HG03439 (cell line): ENCODE results near the gene ATP8B4.
"Not testable (repeated sequence)": the region's sequence is repeated elsewhere in the genome, so short reads cannot be mapped to it uniquely, and the experiment has no call there.

Source experiments
- ATAC-seq: cut with Tn5 transposase; IDR thresholded peaks from one replicate; pipeline ENCODE4 v1.9.1; 2021; ENCODE audit warnings: mild to moderate bottlenecking, moderate library complexity; ENCODE audit not compliant: unreplicated experiment

The ATP8B4 gene

DNA sequence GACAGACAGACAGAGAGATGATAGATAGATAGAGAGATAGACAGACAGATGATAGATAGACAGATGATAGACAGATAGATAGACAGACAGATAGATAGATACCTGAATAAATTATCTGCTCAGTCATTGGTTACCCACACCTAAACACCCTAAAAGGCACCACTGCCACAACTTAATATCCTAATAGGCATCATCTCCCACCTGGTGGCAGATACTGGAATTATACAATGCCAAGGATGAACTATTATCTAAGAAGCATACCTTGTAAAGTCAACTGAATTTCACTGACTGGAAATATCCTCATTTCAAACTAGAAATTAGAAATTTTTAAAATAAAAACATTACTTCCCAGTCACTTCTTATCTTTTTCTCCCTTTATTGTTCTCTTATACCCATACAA lies 19.4 kb upstream of the ATP8B4 start:
- ATAC-seq: no peak

DNA sequence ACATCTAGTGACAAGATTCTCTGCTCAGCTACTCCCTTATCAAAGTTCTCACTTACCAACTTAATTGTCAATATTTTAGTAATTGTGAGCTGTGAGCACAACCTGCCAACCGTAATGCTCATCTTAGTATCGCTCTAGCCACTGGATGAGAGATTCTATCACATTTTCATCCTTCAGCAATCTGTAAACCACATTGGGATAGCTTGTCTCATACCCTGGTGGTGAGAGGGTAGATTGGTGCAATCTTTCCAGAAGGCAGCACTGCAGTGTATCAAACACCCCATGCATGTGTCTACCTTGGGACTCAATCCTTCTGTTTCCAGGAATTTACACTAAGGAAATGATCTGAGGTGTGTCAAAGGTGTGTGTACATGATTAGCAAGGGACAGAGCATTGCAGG lies 18.9 kb upstream of the ATP8B4 start:
- ATAC-seq: no peak

DNA sequence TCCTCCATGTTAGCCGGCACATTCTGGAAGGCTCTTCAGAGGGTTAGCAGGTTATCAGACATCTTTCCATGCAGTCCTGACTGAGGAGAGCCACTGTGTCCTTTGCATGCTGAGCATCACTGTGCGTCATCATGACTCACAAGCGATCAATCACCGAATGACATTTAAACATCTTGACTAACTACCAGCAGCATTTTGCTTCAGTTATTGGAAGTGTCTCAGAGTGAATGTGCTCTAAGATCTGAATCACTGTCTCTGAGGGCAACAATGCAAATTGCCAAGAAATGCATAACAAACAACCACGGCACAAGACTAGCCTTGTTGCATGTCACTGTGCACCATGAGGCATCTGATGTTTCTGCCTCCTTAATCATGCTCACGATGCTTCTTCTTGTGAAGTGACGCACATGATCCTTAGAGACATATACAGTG lies 18.3 kb upstream of the ATP8B4 start:
- no peak for ATAC-seq

- ATAC-seq: peak; percentile 64
Observed at GRCh38 chr15:50135031-50135551, 16.1 kb upstream of the ATP8B4 start.

GRCh38 chr15:50134524-50135024 lies 15.5 kb upstream of the ATP8B4 start:
- peak; percentile 80 for ATAC-seq

DNA sequence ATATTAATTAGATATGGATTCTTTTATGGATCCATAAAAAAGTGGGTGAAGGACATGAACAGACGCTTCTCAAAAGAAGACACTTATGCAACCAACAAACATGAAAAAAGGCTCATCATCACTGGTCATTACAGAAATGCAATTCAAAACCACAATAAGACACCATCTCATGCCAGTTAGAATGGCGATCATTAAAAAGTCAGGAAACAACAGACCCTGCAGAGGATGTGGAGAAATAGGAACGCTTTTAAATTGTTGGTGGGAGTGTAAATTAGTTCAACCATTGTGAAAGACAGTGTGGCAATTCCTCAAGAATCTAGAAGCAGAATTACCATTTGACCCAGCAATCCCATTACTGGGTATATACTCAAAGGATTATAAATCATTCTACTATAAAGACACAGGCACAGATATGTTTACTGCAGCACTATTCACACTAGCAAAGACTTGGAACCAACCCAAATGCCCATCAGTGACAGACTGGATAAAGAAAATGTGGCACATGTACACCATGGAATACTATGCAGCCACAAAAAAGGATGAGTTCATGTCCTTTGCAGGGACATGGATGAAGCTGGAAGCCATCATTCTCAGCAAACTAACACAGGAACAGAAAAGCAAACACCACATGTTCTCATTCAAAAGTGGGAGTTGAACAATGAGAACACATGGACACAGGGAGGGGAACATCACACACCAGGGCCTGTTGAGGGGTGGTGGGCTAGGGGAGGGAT lies 13.4 kb upstream of the ATP8B4 start:
- ATAC-seq: not testable (repeated sequence)

- ATAC-seq: no peak
Observed at GRCh38 chr15:50131617-50132016, 12.6 kb upstream of the ATP8B4 start.

DNA sequence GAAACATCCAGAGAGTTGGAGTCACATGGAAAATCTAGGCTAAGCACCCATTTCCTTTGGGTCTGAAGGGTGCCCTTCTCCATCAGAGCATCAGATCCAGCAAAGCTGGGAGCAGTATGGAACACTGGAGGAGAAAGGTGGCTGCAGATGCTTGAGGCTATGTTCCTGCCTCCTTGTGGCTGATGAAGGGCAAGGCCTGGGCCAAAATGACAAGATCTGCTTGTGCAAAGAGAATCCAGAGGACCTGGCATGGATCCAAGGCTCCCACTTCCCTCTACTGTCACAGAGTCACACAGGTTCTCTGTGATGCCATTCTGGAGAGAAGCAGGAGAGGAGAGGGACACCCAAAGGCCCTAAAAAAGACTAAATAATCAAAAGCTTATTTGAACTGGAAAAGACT lies 9.2 kb upstream of the ATP8B4 start:
- ATAC-seq: no peak

DNA sequence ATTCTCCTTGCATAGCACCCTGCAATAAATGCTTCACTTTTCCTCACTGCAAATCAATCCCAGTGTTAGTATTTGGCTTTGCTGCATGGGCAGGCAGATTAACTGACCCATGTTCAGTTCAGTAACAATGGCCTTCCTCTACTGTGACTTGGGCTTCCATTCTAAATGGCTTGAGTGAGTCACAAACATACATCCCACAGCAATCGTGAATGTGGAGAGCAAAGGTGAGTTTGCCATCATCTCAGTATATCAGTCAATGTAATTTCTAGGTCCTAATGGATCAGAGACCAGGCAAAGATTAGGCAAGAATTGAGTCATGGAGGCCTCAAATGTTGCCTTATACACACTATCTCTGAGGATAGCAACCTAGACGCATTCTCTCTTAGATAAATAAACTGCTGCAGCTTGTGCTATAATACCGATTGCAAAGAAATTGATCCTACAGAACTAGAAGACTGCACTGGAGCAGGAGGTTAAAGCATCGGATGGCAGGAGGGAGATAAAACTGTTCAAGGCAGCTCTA lies 8.3 kb upstream of the ATP8B4 start:
- no peak for ATAC-seq

DNA sequence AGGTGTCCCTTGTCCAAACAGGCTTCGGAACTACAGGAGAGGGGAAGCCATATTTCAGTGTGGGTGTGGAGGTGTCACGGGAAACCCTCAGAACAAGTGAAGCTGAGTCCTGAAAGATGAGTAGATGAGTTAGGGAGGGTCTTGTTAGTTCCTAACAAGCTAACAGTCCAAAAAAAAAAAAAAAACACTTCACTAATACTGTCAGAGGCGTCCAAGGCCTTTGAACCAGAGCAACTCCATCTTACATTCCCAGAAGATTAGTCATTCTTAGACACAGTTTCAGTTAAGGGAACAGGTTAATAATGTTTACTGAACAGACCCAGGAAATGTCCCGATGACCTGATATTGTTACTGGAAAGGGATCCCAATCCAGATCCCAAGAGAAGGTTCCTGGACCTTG lies 7.0 kb upstream of the ATP8B4 start:
- ATAC-seq: no peak

GRCh38 chr15:50124631-50125030 lies 5.6 kb upstream of the ATP8B4 start:
- ATAC-seq: no peak

DNA sequence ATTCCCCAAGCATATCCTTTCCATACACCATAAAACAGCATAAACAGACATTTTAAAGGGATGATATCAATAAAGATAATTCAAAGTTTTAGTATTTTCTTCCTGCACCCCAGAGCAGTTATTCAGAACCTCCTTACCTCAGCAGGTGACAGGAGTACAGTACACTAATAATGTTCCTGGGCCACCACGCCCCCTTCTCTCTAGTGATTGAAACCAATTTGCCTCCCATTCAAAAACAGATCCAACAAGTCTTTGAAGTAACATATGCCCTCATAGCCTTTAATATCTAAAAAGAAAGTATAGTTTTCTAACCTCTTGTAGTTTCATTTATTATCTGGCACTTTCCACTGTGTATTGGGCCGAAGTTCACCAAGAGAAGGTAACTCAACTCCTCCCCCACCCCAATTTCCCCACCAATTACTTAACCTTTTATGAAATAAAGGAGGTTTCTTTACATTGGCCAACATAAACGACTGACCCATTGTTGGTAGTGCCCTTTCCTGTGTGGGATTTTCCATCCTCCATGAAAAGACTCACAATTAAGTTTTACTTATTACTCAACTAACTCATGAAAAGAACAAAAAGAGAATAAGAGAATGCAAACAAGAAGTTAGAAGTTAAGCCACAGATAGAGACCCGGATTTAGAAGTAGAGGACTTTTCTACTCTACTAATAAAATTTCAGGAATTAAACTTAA lies 5.0 kb upstream of the ATP8B4 start:
- no peak for ATAC-seq

- no peak for ATAC-seq
Observed at GRCh38 chr15:50120729-50121128, 1.7 kb upstream of the ATP8B4 start.

DNA sequence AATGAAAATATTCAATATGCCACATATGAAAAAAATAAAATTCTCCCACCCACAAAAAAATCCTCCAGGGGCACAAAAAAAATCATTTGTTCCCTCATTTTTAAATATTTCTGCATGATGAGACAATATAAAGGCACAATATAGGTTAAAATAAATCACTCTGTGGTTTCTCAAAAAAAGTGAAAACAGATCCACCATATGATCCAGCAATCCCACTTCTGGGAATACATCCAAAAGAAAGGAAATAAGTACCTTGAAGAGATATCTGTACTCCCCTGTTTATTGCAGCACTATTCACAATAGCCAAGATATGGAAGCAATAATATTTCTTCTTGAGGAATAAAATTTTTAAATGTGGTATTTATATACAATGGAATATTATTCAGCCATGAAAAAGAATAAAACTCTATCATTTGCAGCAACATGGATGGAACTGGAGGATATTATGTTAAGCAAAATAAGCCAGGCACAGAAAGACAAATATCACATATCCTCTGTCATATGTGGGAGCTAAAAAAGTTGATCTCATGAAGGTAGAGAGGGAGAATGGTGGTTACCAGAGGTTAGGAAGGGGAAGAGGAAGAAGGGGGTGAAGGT lies 1.5 kb downstream of the ATP8B4 start:
- ATAC-seq: no peak

- ATAC-seq: no peak
Observed at GRCh38 chr15:50116477-50116876, 2.6 kb downstream of the ATP8B4 start.

DNA sequence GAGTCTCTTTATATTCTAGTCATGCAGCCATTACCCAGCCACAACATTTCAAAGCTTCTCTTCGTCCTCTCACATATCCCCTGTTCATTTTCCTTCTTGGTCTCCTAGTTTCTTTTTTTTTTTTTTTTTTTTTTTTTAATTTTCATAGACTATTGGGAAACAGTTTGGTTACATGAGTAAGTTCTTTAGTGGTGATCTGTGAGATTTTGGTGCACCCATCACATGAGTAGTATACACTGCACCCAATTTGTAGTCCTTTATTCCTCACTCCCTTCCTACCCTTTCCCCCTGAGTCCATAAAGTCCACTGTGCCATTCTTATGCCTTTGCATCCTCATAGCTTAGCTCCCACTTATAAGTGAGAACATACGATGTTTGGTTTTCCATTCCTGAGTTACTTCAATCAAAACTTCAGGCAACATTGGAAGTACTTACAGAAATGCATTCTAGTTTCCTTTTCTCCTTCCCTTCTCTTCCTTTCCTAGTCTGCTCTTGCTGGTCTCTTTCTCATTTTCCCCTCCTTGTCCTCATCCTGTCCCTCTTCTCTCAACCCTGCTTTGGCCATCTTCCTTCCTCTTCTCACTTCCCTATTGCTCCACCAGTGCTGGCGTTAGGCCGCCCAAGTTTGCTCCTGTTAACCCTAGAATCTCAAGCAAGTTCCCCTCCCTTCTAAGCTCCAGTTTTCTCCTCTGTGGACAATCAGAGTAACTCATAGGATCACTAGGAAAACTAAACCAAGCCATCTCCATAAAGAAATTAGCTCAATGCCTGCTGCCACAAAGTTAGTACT lies 4.8 kb downstream of the ATP8B4 start:
- ATAC-seq: no peak

DNA sequence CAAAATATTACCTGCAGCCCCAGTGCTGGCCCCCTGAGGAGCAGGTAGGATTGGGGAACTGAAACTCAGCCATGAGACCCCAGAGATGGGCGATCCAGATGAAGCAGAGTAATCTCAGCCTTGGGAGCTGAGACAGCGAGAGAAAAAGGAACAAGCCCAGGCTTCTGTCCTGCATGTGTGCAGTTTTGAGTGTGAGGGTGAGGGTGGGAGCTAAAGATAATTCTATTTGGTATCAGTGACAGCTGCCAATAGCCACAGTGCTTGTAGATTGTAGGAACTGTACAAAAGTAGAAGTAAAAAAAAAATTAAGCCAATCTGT lies 5.9 kb downstream of the ATP8B4 start:
- ATAC-seq: no peak

DNA sequence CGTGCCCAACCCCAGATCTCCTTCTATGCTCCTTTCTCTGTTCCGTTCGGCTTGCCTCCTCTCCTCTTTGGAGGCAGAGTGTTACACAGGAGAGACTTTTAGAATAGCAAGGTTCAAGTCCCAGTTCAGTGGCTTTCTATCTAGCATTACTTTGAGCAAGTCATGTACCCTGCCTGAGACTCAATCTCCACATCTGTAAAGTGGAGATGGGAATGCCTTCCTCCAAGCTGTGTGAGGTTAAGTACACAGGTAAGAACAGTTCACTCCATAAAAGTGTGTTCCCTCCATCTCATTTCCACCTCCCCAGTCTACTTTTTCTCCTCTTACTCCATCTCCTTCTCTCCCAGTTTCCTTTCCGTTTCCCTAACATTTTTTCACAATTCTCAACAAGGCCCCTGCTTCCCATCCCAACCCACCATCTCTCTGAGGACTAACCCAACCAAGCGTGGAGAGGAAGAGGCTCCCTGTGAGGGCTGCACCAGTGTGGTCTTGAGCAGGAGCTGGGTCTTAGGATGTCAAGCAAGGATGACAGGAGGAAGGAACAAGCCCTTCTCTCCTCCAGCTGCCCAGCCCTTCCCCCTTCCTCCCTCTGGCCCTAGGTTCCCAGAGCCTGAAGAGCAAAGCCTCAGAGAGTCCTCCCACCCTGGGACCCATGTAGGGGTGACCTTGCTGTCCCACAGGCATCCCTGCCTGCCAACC lies 6.4 kb downstream of the ATP8B4 start:
- ATAC-seq: no peak

GRCh38 chr15:50110285-50110684 lies 8.7 kb downstream of the ATP8B4 start:
- ATAC-seq: no peak
